Mucosa of rectum (tissue), 2 donors: ENCODE data around the gene DDR2.

Source experiments
- H3K27ac ChIP-seq, 2 donors: one replicate each; pipeline ENCODE4 v1.7.0; 2013; ENCODE audit warnings: inconsistent platforms in 2 of 2, low read depth in 2 of 2, low read length in 2 of 2
- H3K27me3 ChIP-seq, 2 donors: one replicate each; pipeline ENCODE4 v1.7.0; 2013; ENCODE audit warnings: low read length in 2 of 2; ENCODE audit not compliant: control insufficient read depth in 2 of 2, insufficient read depth in 2 of 2
- H3K36me3 ChIP-seq, 2 donors: one replicate each; pipeline ENCODE4 v1.7.0; 2013; ENCODE audit warnings: low read length in 2 of 2; ENCODE audit not compliant: control insufficient read depth in 2 of 2, insufficient read depth in 2 of 2
- H3K4me1 ChIP-seq, 2 donors: one replicate each; pipeline ENCODE4 v1.7.0; 2013; ENCODE audit warnings: low read length in 2 of 2, mild to moderate bottlenecking in 1 of 2; ENCODE audit not compliant: control insufficient read depth in 2 of 2, insufficient read depth in 2 of 2
- H3K4me3 ChIP-seq, 2 donors: one replicate each; pipeline ENCODE4 v1.7.0; 2013; ENCODE audit warnings: low read length in 2 of 2
- H3K9ac ChIP-seq, 2 donors: one replicate each; pipeline ENCODE4 v1.7.0; 2013; ENCODE audit warnings: low read length in 2 of 2, low read depth in 1 of 2, mild to moderate bottlenecking in 1 of 2
- H3K9me3 ChIP-seq, 2 donors: one replicate each; pipeline ENCODE4 v1.7.0; 2013; ENCODE audit warnings: low read length in 2 of 2; ENCODE audit not compliant: control insufficient read depth in 2 of 2
- donor health status: healthy.
- donor health status: Normal muscosa, but diverticular disease.

DDR2 gene

DNA sequence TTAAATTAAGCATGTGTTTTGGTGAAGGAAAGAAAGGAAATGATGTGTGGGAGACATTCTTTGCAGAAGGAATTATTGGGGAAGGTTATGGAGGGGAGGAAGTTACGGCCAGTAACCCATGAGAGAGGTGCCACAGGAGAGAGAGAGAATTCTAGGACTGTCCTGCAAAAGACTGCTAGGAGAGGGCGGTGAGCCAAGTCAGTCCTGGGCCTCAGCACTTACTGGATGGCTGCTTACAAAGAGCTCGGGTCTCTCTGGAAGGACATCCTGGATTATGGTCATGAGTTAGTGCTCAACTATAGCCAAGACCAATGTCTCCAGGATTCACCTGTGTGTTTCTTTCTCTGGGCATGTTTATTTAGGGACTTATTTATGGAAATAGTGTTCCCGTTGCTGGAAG is 83.9 kb downstream of the DDR2 start:
- Histone ChIP-seq H3K36me3 (no peaks in the 10 kb centered on the region), H3K9me3 (no peaks in the 10 kb centered on the region), H3K27me3 (no peaks in the 10 kb centered on the region), H3K4me3 (no peak overlapping the region), H3K9ac (no peak overlapping the region), H3K27ac (no peak overlapping the region), H3K4me1 (no peaks in the 10 kb centered on the region)

GRCh38 chr1:162716552-162716951 is 84.3 kb downstream of the DDR2 start:
- Histone ChIP-seq H3K9ac (no peak overlapping the region), H3K9me3 (no peaks in the 10 kb centered on the region), H3K4me1 (no peaks in the 10 kb centered on the region), H3K36me3 (no peaks in the 10 kb centered on the region), H3K4me3 (no peak overlapping the region), H3K27me3 (no peaks in the 10 kb centered on the region), H3K27ac (no peak overlapping the region)

DNA sequence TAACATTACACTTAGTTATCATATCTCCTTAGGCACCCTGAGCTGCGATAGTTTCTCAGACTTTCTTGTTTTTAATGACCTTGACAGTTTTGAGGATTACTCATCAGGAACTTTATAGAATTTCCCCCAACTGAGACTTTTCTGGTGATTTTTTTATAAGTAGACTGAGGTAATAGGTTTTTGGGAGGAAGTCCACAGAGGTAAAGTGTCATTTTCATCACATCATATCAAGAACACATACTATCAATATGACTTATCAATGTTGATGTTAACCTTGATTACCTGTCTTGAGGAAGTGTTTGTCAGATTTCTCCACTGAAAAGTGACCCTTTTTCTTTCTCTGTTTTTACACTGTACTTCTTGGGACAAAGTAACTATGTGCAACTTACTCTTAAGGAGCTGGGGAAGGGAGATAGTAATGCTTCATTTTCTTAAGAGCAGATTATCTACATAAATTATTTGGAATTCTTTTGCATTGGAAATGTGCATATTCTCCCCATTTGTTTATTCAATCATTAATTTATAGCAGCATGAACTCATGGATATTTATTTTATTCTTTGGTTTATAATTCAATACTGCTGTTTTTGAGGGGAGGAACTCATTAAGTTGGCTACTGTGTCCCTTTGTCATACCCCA is 85.4 kb downstream of the DDR2 start:
- H3K9ac ChIP-seq = no peak overlapping the region
- H3K27me3 ChIP-seq = no peaks in the 10 kb centered on the region
- no peaks in the 10 kb centered on the region for H3K36me3 ChIP-seq
- no peak overlapping the region for H3K4me3 ChIP-seq
- H3K27ac ChIP-seq = no peak overlapping the region
- no peaks in the 10 kb centered on the region for H3K4me1 ChIP-seq
- H3K9me3 ChIP-seq = no peaks in the 10 kb centered on the region

- Histone ChIP-seq H3K4me1 (no peaks in the 10 kb centered on the region), H3K9ac (no peak overlapping the region), H3K9me3 (no peaks in the 10 kb centered on the region), H3K27me3 (no peaks in the 10 kb centered on the region), H3K27ac (no peak overlapping the region), H3K4me3 (no peak overlapping the region), H3K36me3 (no peaks in the 10 kb centered on the region)
These were observed 87.4 kb downstream of the DDR2 start for GRCh38 chr1:162719678-162720077.

GRCh38 chr1:162720996-162721395 is 88.7 kb downstream of the DDR2 start:
- no peak overlapping the region for H3K9ac ChIP-seq
- H3K27me3 ChIP-seq = no peaks in the 10 kb centered on the region
- no peaks in the 10 kb centered on the region for H3K9me3 ChIP-seq
- no peaks in the 10 kb centered on the region for H3K36me3 ChIP-seq
- no peak overlapping the region for H3K4me3 ChIP-seq
- H3K4me1 ChIP-seq = no peaks in the 10 kb centered on the region
- no peak overlapping the region for H3K27ac ChIP-seq

DNA sequence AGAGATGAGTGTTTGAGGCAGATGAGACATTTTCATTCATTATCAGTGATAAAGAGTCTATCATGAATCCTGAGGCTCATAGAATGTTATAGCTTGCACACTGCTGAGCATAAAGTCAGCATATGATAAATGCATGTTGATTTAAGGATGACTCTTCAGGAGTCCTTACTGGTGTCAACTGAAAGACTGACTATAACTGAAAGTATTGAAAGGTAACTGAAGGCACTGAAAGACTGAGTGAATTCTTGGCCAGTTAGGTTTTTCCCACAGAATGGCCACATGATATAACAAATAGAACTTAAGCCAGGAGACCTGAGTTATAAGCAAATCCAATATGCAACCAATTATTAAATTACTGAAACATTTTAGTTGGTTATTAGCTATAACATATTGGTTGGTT is 89.2 kb downstream of the DDR2 start:
- no peaks in the 10 kb centered on the region for H3K27me3 ChIP-seq
- no peak overlapping the region for H3K9ac ChIP-seq
- H3K4me3 ChIP-seq = no peak overlapping the region
- no peaks in the 10 kb centered on the region for H3K4me1 ChIP-seq
- no peak overlapping the region for H3K27ac ChIP-seq
- no peaks in the 10 kb centered on the region for H3K36me3 ChIP-seq
- no peaks in the 10 kb centered on the region for H3K9me3 ChIP-seq

DNA sequence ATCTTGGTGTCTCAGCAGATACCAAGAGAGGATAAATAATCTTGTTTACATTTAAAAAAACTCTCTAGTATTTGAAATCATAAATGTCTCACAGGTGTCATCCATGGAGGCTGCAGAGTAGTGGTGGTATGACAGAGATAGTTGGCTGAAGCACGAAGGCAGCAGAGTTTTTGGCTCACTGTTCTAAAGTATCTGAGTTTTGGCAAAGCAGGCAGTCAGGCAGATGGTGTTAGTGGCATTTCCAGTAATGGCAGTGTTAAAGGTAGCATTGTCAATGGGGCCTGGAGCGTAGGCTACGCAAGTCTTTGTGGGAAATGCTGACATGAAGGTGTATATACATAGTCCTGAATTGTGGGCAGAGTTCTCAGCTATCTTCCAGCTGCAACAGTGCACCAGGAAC is 89.8 kb downstream of the DDR2 start:
- no peak overlapping the region for H3K4me3 ChIP-seq
- no peaks in the 10 kb centered on the region for H3K36me3 ChIP-seq
- H3K27me3 ChIP-seq = no peaks in the 10 kb centered on the region
- no peak overlapping the region for H3K27ac ChIP-seq
- H3K9ac ChIP-seq = no peak overlapping the region
- H3K9me3 ChIP-seq = no peaks in the 10 kb centered on the region
- H3K4me1 ChIP-seq = no peaks in the 10 kb centered on the region

- Histone ChIP-seq H3K36me3 (no peaks in the 10 kb centered on the region), H3K4me3 (no peak overlapping the region), H3K27me3 (no peaks in the 10 kb centered on the region), H3K4me1 (peaks cover 0 to 2% of the 10 kb centered on the region in 2 donors), H3K9me3 (no peaks in the 10 kb centered on the region), H3K27ac (no peak overlapping the region), H3K9ac (no peak overlapping the region)
These were observed 92.4 kb downstream of the DDR2 start for GRCh38 chr1:162724583-162725120.

DNA sequence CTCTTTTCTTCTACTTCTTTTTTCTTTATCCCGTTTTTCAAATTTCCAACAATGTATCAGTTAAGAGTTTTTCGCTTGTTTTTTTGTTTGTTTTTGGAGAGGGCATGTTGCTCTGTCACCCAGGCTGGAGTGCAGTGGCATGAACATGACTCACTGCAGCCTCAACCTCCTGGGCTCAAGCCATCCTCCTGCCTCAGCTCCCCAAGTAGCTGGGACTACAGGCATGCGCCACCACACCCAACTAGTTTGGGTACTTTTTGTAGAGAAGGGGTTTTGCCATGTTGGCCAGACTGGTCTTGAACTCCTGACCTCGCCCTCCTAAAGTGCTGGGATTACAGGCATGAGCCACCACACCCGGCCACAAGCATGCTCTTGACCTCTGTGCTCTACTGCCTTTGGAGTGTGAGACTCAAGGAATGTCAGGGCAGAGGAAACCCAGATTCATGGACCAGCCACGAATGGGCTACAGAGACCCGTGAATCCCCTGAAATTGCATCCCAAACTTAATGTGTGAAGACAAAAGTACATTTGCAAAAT is 93.1 kb downstream of the DDR2 start:
- Histone ChIP-seq H3K4me3 (no peak overlapping the region), H3K36me3 (no peaks in the 10 kb centered on the region), H3K4me1 (peaks cover 0 to 2% of the 10 kb centered on the region in 2 donors), H3K9me3 (no peaks in the 10 kb centered on the region), H3K27me3 (no peaks in the 10 kb centered on the region), H3K27ac (no peak overlapping the region), H3K9ac (no peak overlapping the region)

DNA sequence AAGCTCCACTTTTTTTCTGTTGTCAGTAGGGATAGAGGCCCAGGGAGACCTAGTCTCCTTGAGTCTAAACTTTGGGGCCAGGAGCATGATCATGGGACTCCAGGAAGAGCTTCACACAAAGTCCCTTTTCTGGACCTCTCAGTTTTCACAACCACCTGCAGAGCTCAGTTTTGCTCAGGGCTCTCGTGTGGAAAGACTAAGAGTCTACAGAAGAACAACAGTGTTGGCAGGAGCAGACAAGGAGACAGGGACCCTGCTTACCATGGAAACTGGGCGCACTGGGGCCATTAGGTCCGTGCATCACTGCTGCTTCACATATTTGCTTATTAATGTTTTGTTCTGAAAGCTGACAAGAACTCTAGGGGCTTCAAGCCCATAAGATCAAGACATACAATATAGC is 94.3 kb downstream of the DDR2 start:
- H3K4me1 ChIP-seq = peaks cover 0 to 2% of the 10 kb centered on the region in 2 donors
- no peaks in the 10 kb centered on the region for H3K36me3 ChIP-seq
- no peaks in the 10 kb centered on the region for H3K9me3 ChIP-seq
- H3K27ac ChIP-seq = no peak overlapping the region
- H3K9ac ChIP-seq = no peak overlapping the region
- H3K4me3 ChIP-seq = no peak overlapping the region
- H3K27me3 ChIP-seq = no peaks in the 10 kb centered on the region
